Measurements from ENCODE around the gene OR7G3.

Gene OR7G3

GRCh38 chr19:9126900-9127405 lies at the start of gene OR7G3:
Gene OR7G3, minus strand, starts transcription at chr19:9126950. Its CDS starts 0 bp downstream, at chr19:9126950.
- DNase-seq = no peak

DNA sequence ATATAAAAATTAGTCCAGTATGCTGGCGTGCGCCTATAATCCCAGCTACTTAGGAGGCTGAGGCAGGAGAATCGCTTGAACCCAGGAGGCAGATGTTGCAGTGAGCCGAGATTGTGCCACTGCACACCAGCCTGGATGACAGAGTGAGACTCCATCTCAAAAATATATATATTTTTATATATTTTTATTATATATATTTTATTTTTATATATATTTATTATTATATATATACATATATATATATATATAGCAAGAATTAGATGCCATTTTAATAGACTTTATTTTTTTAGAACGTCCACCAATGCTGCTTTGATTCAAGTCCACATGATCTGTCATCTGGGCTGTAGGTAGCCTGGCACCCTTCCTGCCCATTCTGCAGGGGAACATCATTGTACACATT lies 48.6 kb upstream of the OR7G3 start:
- DNase-seq = no peak

GRCh38 chr19:9171393-9171991 lies 44.7 kb upstream of the OR7G3 start:
- DNase-seq = no peak

DNA sequence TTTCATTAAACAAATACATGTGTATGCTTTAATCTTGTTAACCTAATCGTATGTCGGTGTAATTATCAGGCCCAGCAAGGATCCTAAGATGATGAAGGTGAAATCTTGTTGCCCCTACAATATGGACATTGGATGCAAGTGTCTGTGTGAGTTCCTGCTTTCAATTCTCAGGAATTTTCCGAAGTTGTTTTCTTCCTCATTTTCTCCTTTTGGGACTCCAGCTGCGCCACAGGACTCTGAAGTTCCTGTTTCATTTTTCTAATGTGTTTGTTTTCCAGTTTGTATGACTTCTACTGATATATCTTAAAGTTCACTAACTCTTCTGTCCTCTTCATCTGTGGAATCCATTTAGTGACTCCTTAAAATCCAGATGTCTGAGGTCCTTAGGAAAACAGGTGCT lies 40.1 kb upstream of the OR7G3 start:
- no peak for DNase-seq

DNA sequence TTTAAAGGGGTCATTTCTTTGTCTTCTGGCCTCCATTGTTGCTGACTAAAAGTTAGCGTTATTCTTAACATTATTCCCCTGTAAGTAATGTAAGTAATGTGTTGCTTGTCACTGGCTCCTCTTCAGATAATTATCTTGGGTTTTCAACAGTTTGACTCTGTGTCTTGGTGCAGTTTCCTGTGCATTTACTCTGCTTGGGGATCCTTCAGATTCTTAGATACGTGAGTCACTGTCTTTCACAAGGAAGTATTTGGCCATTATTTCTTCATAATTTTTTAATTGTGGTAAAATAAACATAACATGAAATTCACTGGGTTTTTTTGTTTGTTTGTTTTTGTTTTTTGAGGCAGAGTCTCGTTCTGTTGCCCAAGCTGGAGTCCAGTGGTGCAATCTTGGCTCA lies 38.5 kb upstream of the OR7G3 start:
- no peak for DNase-seq

DNA sequence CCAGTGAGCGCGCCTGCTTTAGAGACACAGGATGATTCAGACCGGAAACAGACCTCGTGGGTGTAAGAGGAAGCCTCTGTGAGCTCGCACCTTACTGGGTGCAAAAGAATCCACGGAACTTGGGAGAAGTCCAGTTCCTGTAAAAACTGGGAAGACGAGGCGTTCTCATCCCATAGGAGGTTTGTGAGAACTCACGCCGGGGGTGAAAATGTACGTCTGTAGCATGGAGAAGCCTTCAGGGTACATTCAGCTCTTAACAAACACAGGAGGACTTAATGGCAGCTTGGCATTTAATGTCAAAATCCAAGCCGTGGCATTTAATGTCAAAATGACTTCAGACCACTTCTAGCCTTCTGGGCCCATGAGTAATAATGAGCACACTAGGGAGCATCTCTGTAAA lies 34.7 kb upstream of the OR7G3 start:
- DNase-seq = no peak

- no peak for DNase-seq
These were observed 33.1 kb upstream of the OR7G3 start for GRCh38 chr19:9159891-9160290.

GRCh38 chr19:9156304-9156703 lies 29.6 kb upstream of the OR7G3 start:
- DNase-seq = no peak

- no peak for DNase-seq
These were observed 28.8 kb upstream of the OR7G3 start for GRCh38 chr19:9155591-9155990.

DNA sequence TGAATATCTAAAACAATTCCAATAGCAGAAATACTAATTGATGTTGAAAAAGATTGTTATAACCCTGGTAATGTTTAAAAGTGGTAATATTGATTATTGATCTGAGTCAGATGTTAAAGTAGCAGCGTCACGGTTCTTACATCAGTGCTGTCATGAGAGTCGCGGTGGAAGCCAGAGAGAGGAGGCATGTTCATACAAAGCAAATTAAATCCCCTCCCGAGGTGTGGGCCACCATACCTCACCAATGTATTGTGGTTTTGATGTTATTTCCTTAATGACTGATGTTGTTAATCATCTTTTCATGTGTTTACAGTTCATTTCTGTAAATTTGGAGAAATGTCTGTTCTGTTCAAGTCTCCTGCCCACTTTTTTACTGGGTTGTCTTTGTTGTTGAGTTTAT lies 24.6 kb upstream of the OR7G3 start:
- no peak for DNase-seq

GRCh38 chr19:9150650-9151049 lies 23.9 kb upstream of the OR7G3 start:
- DNase-seq = no peak

GRCh38 chr19:9149997-9150396 lies 23.2 kb upstream of the OR7G3 start:
- no peak for DNase-seq

DNA sequence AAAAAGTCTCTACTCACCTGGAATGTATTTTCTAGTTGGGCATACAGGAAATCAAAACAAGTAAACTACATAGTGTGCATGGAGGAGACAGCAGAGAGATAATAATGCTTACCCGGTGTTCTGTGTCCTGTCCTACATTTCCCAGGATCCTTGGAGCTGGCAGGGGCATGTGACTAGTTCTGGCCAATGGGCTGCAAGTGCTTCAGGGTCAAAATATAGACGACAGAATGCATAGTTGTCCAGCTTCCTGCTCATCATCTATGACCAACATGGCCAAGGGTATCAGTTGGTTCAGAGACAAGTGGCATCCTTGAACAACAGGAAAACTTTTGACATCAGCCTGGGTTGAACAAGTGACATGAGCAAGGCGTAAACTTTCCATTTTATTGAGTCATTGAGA lies 21.9 kb upstream of the OR7G3 start:
- no peak for DNase-seq

DNA sequence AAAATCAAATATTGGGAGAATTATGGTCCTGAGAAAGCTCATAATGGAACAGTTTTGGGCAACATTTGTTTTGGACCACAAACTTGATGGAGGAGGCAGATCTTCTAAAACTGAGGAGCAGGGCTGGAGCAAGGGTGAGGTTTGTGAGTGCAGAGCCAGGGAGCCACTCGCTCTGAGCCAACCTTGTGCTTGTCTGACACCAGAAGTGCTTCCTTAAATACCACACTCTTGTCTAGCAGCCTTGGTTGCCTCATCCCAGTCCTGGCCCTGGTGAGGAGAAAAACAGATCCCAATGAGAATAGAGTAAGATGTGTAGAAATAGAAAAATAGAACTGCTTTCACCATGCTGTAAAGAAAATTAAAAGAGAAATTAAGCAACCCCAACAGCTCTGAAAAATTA lies 20.1 kb upstream of the OR7G3 start:
- no peak for DNase-seq

- no peak for DNase-seq
These were observed 18.2 kb upstream of the OR7G3 start for GRCh38 chr19:9144920-9145319.

DNA sequence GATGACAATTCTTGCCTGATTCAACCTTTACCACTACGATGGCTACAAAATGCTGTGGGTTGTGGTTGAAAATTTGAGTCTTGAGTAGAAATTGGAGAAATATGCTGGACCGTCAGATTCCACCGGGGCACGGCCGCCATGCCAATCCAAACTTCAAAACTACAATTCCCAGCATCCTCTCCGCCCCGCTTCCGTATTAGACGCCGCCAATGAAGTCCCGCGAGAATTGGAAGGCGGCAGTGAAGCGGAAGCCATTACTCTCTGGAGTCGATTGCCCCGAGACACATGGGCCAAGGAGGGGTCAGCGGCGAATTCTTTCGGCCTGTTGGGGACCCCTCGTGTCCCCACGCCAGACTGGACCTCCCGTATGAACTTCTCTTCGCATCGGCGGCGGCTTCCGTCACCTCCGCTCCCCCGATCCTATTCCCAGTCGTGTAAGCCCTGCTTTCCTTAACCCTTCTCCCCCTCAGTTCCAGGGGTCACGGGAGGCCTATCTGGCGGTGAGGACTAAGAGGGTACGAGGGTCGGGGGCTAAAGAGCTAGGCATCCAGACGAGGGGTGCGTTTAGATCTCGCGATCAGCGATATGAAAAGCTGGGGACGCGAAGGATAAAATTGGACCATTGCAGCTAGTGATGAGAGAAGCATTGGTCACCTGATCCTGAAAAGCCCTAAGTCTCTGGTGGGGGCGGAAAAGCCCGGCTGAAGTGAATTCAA lies 13.6 kb upstream of the OR7G3 start, which contains the start of gene ZNF317:
Gene ZNF317, plus strand, starts transcription at position 239 of the 716 bp plus-strand sequence. CDS start 15,620 bp downstream, outside the sequence.
- DNase-seq = peak; percentile 31

DNA sequence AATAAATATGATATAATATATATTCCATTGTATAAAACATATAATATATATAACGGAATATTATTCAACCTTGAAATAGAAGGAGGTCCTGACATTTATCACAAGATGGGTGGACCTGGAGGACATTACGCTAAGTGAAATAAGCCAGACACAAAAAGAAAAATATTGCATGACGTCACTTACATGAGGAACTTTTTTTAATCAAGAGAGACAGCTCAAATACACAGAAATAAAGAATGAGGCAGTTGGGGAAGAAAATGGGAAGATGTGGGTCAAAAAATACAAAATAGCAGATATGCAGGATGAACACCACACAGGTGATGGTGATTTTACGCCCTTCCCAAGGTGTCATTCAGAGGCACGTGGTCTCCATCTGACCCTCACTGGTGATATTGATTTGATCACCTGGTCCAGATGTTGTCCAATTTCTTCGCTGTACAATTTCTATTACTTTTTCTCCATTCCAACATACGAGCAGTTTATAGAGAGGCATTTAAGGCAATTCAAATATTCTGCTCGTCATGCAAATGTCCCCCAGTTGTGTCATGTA lies 12.9 kb upstream of the OR7G3 start:
- DNase-seq = no peak

GRCh38 chr19:9132422-9132821 lies 5.7 kb upstream of the OR7G3 start:
- DNase-seq = no peak

DNA sequence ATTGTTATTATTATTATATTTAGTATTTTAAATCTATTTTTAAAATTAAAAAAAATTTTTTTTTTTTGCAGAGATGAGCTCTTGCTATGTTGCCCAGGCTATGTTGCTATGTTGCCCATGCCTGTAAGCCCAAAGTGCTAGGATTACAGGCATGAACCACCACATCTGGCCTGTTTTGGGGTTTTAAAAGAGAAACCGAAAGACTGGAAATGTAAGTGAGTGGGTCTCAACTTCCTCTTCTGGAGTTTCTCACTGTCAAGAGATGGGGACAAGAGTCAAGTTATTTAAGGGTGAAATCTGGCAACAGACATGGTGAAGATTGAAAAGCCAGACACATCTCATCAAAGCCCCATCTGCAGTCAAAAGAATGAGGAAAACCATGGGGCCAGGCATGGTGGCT lies 4.2 kb upstream of the OR7G3 start:
- no peak for DNase-seq

DNA sequence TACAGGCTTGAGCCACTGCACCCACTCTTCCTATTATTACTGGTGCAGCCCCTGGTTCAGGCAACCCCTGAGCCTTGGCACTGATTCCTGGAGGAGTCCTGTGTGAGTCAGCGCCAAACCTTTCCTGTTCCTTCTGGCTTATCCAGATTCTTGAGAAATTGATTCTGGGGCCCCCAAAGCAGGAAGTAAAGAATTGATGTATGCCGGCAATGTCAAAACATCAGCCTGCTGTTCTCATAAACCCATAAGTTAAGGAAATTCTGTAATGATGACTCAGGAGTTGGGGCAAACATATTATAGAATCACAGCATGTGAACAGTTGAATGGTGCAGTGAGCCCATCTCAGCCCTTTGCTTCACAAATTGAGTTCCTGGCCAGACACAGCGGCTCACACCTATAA lies 1.4 kb upstream of the OR7G3 start:
- no peak for DNase-seq

GRCh38 chr19:9116547-9116946 lies 10.2 kb downstream of the OR7G3 start:
- DNase-seq = no peak

- DNase-seq = no peak
These were observed 11.4 kb downstream of the OR7G3 start, which contains the start of gene OR7G1 for GRCh38 chr19:9115307-9115813. Gene OR7G1, minus strand, starts transcription at chr19:9115763. Its CDS starts 0 bp downstream, at chr19:9115763.

GRCh38 chr19:9109959-9110358 lies 16.8 kb downstream of the OR7G3 start:
- DNase-seq = no peak

- DNase-seq = no peak
These were observed 19.4 kb downstream of the OR7G3 start, which contains the start of gene OR7G2 for GRCh38 chr19:9107375-9107774. Gene OR7G2, minus strand, starts transcription at chr19:9107475. Its CDS starts 4,232 bp downstream, at chr19:9103243.
